A549 (cell line): Measurements from ENCODE around the gene GPR35. TPM values are rescaled to one million over a fixed set of nuclear protein-coding genes. Genes with fewer than 3 reads are reported as not detected.
"Not testable (repeated sequence)": the region's sequence is repeated elsewhere in the genome, so short reads cannot be mapped to it uniquely, and the experiment has no call there.

Experiments used
- ATAC-seq, 2 experiments: fragments of 200-7000 bp in 1 of 2; fragments of >200 bp in 1 of 2; cut with Nextera tagmentation in 1 of 2; cut with Tn5 transposase in 1 of 2; 3 replicates each; pipeline versions ENCODE4 v1.8.0 to v1.9.1; 2018 to 2020; ENCODE audit warnings: mild to moderate bottlenecking in 1 of 2, moderate library complexity in 1 of 2
- CTCF ChIA-PET: fragments of 300-600 bp; sonication (Branson Sonifier 250); formaldehyde crosslinking; extraction: SDS; loops from one replicate; lab custom pipeline; 2021; ENCODE audit warnings: antibody characterized with exemption, inconsistent platforms; lab: Yijun Ruan, JAX
- POLR2A ChIA-PET: fragments of 350-600 bp; formaldehyde crosslinking; extraction: SDS; loops from one replicate; lab custom pipeline; 2021; ENCODE audit warnings: antibody characterized with exemption, inconsistent platforms; lab: Yijun Ruan, JAX
- DNase-seq, 2 experiments: peaks; one replicate each; pipeline versions ENCODE4 v3.0.0 to v3.0.0-alpha.2; 2011 to 2016; ENCODE audit warnings: low read depth in 1 of 2, low spot score in 1 of 2
- FAIRE-seq: peaks from 2 replicates; lab custom pipeline; 2011; peaks lifted over from hg19 to GRCh38; lab: Jason Lieb, UNC
- H3K27ac ChIP-seq, 2 experiments: fragments of >200 bp; sonication (Bioruptor Twin); formaldehyde crosslinking; 3 replicates each; pipeline ENCODE4 v1.5.1; 2016 to 2017
- H3K4me1 ChIP-seq: fragments of >200 bp; sonication (Bioruptor Twin); formaldehyde crosslinking; 3 replicates; pipeline ENCODE4 v1.6.1; 2016
- H3K4me2 ChIP-seq: fragments of >200 bp; sonication (Bioruptor Twin); formaldehyde crosslinking; 3 replicates; pipeline ENCODE4 v1.6.1; 2016
- H3K4me3 ChIP-seq: fragments of >200 bp; sonication (Bioruptor Twin); formaldehyde crosslinking; 3 replicates; pipeline ENCODE4 v1.5.1; 2016
- H3K9me3 ChIP-seq: fragments of >200 bp; sonication (Bioruptor Twin); formaldehyde crosslinking; 3 replicates; pipeline ENCODE4 v1.6.1; 2016
- CBX8 ChIP-seq: fragments of 200-600 bp; sonication (generic); IDR thresholded peaks from 2 replicates; pipeline ENCODE4 v1.6.1; 2016
- CEBPB ChIP-seq, 2 experiments: fragments of >200 bp in 1 of 2; sonication (Bioruptor Twin) in 1 of 2; formaldehyde crosslinking in 1 of 2; IDR thresholded peaks; 2 replicates each; pipeline ENCODE4 v1.6.1; 2012 to 2016
- CHD2 ChIP-seq: fragments of 150-350 bp; IDR thresholded peaks from 2 replicates; pipeline ENCODE4 v1.6.1; 2014; ENCODE audit warnings: low read length; ENCODE audit not compliant: partially characterized antibody
- EP300 ChIP-seq, 2 experiments: fragments of >200 bp; sonication (Bioruptor Twin); formaldehyde crosslinking; IDR thresholded peaks; 2 replicates in 1 of 2; 3 replicates in 1 of 2; pipeline ENCODE4 v1.6.1; 2016 to 2017
- FOSB ChIP-seq: fragments of 250-450 bp; sonication (Bioruptor Pico); IDR thresholded peaks from 2 replicates; pipeline ENCODE4 v1.5.0; 2020; ENCODE audit warnings: mild to moderate bottlenecking, moderate library complexity
- FOSL2 ChIP-seq, 2 experiments: fragments of 450-650 bp in 1 of 2; fragments of >200 bp in 1 of 2; sonication (Bioruptor Twin) in 1 of 2; formaldehyde crosslinking; IDR thresholded peaks; 2 replicates each; pipeline versions ENCODE4 v1.5.0 to v1.6.1; 2016 to 2020; ENCODE audit warnings: mild to moderate bottlenecking in 1 of 2, moderate library complexity in 1 of 2
- GATA3 ChIP-seq: IDR thresholded peaks from 2 replicates; pipeline ENCODE4 v1.6.1; 2012; ENCODE audit warnings: borderline replicate concordance
- HDAC2 ChIP-seq: fragments of 200-600 bp; sonication (generic); IDR thresholded peaks from 2 replicates; pipeline ENCODE4 v1.6.1; 2016
- HES2 ChIP-seq: fragments of >200 bp; sonication (Bioruptor Twin); formaldehyde crosslinking; IDR thresholded peaks from 2 replicates; pipeline ENCODE4 v1.6.1; 2016
- HMGXB4 ChIP-seq: fragments of 250-450 bp; sonication (Bioruptor Pico); IDR thresholded peaks from 2 replicates; pipeline ENCODE4 v1.5.0; 2021; ENCODE audit warnings: mild to moderate bottlenecking, moderate library complexity, borderline replicate concordance
- HOXA7 ChIP-seq: fragments of 250-450 bp; sonication (Bioruptor Pico); IDR thresholded peaks from 2 replicates; pipeline ENCODE4 v1.5.0; 2020; ENCODE audit warnings: mild to moderate bottlenecking, moderate library complexity
- HOXB13 ChIP-seq: fragments of 250-450 bp; sonication (Bioruptor Pico); IDR thresholded peaks from 2 replicates; pipeline ENCODE4 v1.5.0; 2020; ENCODE audit warnings: low read depth, mild to moderate bottlenecking, moderate library complexity
- JUNB ChIP-seq: fragments of >200 bp; sonication (Bioruptor Twin); formaldehyde crosslinking; IDR thresholded peaks from 2 replicates; pipeline ENCODE4 v1.6.1; 2016
- KDM5A ChIP-seq: fragments of 200-600 bp; sonication (generic); IDR thresholded peaks from 2 replicates; pipeline ENCODE4 v1.6.1; 2016; ENCODE audit warnings: antibody characterized with exemption, mild to moderate bottlenecking
- MAX ChIP-seq: IDR thresholded peaks from 2 replicates; pipeline ENCODE4 v1.6.1; 2012
- NPAS2 ChIP-seq: fragments of 250-450 bp; sonication (Bioruptor Pico); IDR thresholded peaks from 2 replicates; pipeline ENCODE4 v1.8.0; 2022; ENCODE audit warnings: mild to moderate bottlenecking, moderate library complexity, borderline replicate concordance
- PHF8 ChIP-seq: fragments of 200-600 bp; sonication (generic); IDR thresholded peaks from 2 replicates; pipeline ENCODE4 v1.6.1; 2016; ENCODE audit warnings: low read depth, mild to moderate bottlenecking, antibody characterized with exemption, moderate library complexity, borderline replicate concordance
- RAD21 ChIP-seq, 2 experiments: fragments of >200 bp in 1 of 2; sonication (Bioruptor Twin) in 1 of 2; formaldehyde crosslinking in 1 of 2; IDR thresholded peaks in 1 of 2; conservative IDR thresholded peaks in 1 of 2; 2 replicates in 1 of 2; 3 replicates in 1 of 2; pipeline ENCODE4 v1.6.1; 2012 to 2018; ENCODE audit warnings: inconsistent platforms in 1 of 2
- TFCP2L1 ChIP-seq: fragments of 250-450 bp; sonication (Bioruptor Pico); IDR thresholded peaks from 2 replicates; pipeline ENCODE4 v1.5.0; 2021; ENCODE audit warnings: mild to moderate bottlenecking
- ZC3H11A ChIP-seq: fragments of 450-650 bp; IDR thresholded peaks from 2 replicates; pipeline ENCODE4 v1.6.1; 2014; ENCODE audit warnings: antibody characterized with exemption, mild to moderate bottlenecking
- ZNF302 ChIP-seq: fragments of 250-450 bp; sonication (Bioruptor Pico); IDR thresholded peaks from 2 replicates; pipeline ENCODE4 v1.9.0; 2021; ENCODE audit warnings: inconsistent platforms, mild to moderate bottlenecking, moderate library complexity
- ZSCAN20 ChIP-seq: fragments of 250-450 bp; sonication (Bioruptor Pico); IDR thresholded peaks from 2 replicates; pipeline ENCODE4 v1.8.0; 2022; ENCODE audit warnings: mild to moderate bottlenecking, moderate library complexity
- WGBS: methylation state at CpG from one replicate; pipeline ENCODE4 v1.1.6; 2017; ENCODE audit errors: missing lambda C conversion rate; 5-methylcytosine and 5-hydroxymethylcytosine counted together
- polyA plus RNA-seq, 4 experiments: library from polyadenylated mRNA; depleted of rRNA in 3 of 4; stranded (reverse); fragments of >200 nt; fragmentation: RNase III in 1 of 4; extraction: RNeasy Plus Mini Kit Qiagen cat#74134 plus additional on column Dnase treatment in 1 of 4; gene quantifications; 2 replicates in 3 of 4; 3 replicates in 1 of 4; pipeline ENCODE4 v1.2.3, GENCODE V29; 2011 to 2017

Gene GPR35
- polyA plus RNA-seq, 2 of the 4 experiments (the other 2 are of a cell fraction) = 0.65 to 0.90 TPM

DNA sequence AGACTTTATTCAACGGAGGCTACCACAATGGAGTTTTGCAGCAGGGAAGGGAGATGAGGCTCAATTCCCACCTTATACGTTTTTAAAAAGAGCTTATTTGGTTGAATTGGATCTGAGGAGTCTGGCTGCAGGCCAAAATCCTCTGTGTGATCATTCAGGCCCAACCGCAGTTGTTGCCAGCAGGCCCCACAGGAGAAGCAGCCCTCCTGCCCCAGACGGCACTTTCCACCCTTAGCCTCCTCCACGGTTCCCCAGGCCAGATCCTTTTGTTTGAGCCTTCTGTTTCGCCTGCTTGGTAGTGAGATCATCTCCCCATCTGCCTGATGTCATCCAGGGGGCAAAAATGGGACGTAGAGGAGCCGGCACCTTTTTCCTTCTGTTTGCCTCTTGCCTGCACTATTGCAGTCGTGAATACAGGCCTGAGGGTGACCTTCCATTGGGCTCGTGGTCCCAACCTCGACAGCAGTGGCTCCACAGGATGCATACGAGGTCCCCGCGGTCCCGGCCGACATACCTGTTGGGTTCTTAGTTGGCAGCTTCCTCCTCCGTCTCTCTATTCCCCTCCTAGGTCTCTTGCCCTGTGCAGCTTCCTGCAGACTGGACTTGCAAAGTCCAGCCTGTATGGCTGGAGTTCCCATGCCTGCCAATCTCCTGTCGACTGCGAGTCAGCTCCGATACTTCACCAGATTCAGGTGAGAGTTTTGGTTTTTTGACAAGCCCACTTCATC is 9.3 kb upstream of the GPR35 start:
- no peak for ATAC-seq
- 78% methylated on average over 18 of the region's 20 CpGs for WGBS
- Histone ChIP-seq H3K9me3 (no peaks in the 10 kb centered on the region), H3K4me3 (no peak overlapping the region), H3K4me2 (no peak overlapping the region), H3K27ac (no peak overlapping the region), H3K4me1 (no peaks in the 10 kb centered on the region)
- FAIRE-seq = no peak
- POLR2A ChIA-PET = no interaction called here
- TF ChIP-seq CBX8 (no peak), ZC3H11A (no peak), HOXA7 (CRISPR knock-in tag) (no peak), FOSL2 (IDR thresholded peaks at IDR 0.05) (no peak), FOSL2 (CRISPR knock-in tag; IDR thresholded peaks at IDR 0.05) (no peak), HES2 (no peak), KDM5A (no peak), HMGXB4 (CRISPR knock-in tag) (no peak), FOSB (CRISPR knock-in tag) (no peak), CEBPB (IDR thresholded peaks at IDR 0.05) (no peak), RAD21 (conservative IDR thresholded peaks at IDR 0.05 in 1 of 2, IDR thresholded peaks at IDR 0.05 in 1 of 2) (no peak)
- CTCF ChIA-PET = interaction anchor here (1.5 kb wide), 1 partner anchor 11 kb away, joined by 3 read pairs; no protein-coding TSS in a partner anchor
- no peak for DNase-seq

GRCh38 chr2:240616860-240617666 is 8.2 kb upstream of the GPR35 start:
- peak in 1 of 2 experiments; percentile 42 for DNase-seq
- H3K27ac ChIP-seq, POLR2A ChIA-PET, H3K4me3 ChIP-seq, H3K4me2 ChIP-seq, H3K4me1 ChIP-seq, FAIRE-seq, H3K9me3 ChIP-seq: not testable (repeated sequence)
- CTCF ChIA-PET = interaction anchor here (0.6 to 1.5 kb wide), 3 partner anchors 10 to 1021 kb away, joined by 3 read pairs; no protein-coding TSS in a partner anchor
- WGBS = 60% methylated on average over 3 of the region's 5 CpGs
- peak; percentile 61 to 62; a peak in 4 of 6 replicates for ATAC-seq

- no peak overlapping the region for H3K4me3 ChIP-seq
- no peak for FAIRE-seq
- H3K9me3 ChIP-seq = no peaks in the 10 kb centered on the region
- DNase-seq = no peak
- no peaks in the 10 kb centered on the region for H3K4me1 ChIP-seq
- ChIA-PET POLR2A (no interaction called here), CTCF (no interaction called here)
- ATAC-seq = no peak
- no peak overlapping the region for H3K27ac ChIP-seq
- WGBS = 77% methylated on average over 6 of the region's 6 CpGs
- no peak for TF ChIP-seq HES2
- TF ChIP-seq ZNF302 (CRISPR knock-in tag) = no peak
- no peak for TF ChIP-seq GATA3
- no peak for TF ChIP-seq JUNB
- TF ChIP-seq ZSCAN20 (CRISPR knock-in tag) = no peak
- TF ChIP-seq HDAC2 = no peak
- TF ChIP-seq FOSB (CRISPR knock-in tag) = no peak
- no peak for TF ChIP-seq TFCP2L1 (CRISPR knock-in tag)
- TF ChIP-seq MAX = no peak
- no peak for TF ChIP-seq NPAS2 (CRISPR knock-in tag)
- TF ChIP-seq HOXB13 (CRISPR knock-in tag) = no peak
- no peak for TF ChIP-seq PHF8
- no peak for TF ChIP-seq CHD2
- TF ChIP-seq EP300 (IDR thresholded peaks at IDR 0.05) = no peak
- no peak overlapping the region for H3K4me2 ChIP-seq
Observed at GRCh38 chr2:240618776-240619175, 6.5 kb upstream of the GPR35 start.
